Measurements from ENCODE around the gene CEP41.
A peak's percentile ranks its signal among the peaks of the same experiment; 100 is the strongest.

Gene CEP41

GRCh38 chr7:130394421-130395195, 46.2 kb downstream of the CEP41 start:
- Histone ChIP-seq H3K9ac (ENCODE audit: low read length in 5 of 5) (peak overlapping the region in 1 of 5 donors; percentile 18), H3K27me3 (ENCODE audit: control insufficient read depth in 5 of 5, insufficient read depth in 4 of 5, low read length in 5 of 5) (no peaks in the 10 kb centered on the region)

DNA sequence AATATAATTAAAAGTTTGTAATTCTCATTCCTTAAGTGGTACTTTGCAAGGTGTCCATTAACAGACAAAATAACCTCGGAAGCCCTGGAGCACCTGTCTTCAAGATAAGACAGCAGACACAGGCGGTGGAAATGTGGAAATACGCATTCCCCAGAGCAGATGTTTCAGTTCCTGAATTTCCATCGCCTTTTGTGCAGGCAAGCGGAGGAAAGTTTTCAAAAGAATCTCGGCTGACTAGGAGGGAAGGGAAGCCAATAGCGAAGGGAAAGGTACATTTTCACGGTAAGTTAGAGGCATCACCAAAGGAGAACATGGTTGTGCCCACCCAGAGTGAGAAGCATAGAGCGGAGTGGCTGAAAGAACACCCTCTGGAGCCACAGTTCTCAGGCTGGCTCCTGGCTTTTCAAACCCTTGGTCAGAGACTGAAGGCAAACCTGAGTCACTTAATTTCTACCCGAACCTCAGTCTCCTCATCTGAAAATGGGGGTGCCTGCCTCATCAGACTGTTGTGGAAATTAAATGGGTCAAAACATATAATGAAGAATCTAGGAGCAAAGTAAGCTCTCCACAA, 46.9 kb downstream of the CEP41 start:
- Histone ChIP-seq H3K36me3 (ENCODE audit: control insufficient read depth in 5 of 5, insufficient read depth in 5 of 5, low read length in 5 of 5) (no peaks in the 10 kb centered on the region), H3K9me3 (ENCODE audit: control insufficient read depth in 5 of 5, low read length in 5 of 5) (no peaks in the 10 kb centered on the region), H3K4me1 (ENCODE audit: control insufficient read depth in 5 of 5, insufficient read depth in 5 of 5, low read length in 5 of 5) (peaks cover 0 to 72% (median 60%) of the 10 kb centered on the region in 5 donors), H3K4me3 (ENCODE audit: low read depth in 1 of 5, low read length in 5 of 5) (no peak overlapping the region), H3K27ac (ENCODE audit: low read depth, low read length) (peak overlapping the region; percentile 98), H3K27me3 (ENCODE audit: control insufficient read depth in 5 of 5, insufficient read depth in 4 of 5, low read length in 5 of 5) (no peaks in the 10 kb centered on the region), H3K9ac (ENCODE audit: low read length in 5 of 5) (peak overlapping the region in 1 of 5 donors; percentile 8)

More at GRCh38 chr7:130394421-130395195, 46.2 kb downstream of the CEP41 start:
- Histone ChIP-seq H3K27ac (ENCODE audit: low read depth, low read length) (peak overlapping the region; percentile 98), H3K4me1 (ENCODE audit: control insufficient read depth in 5 of 5, insufficient read depth in 5 of 5, low read length in 5 of 5) (peaks cover 0 to 79% (median 67%) of the 10 kb centered on the region in 5 donors), H3K4me3 (ENCODE audit: low read depth in 1 of 5, low read length in 5 of 5) (no peak overlapping the region), H3K36me3 (ENCODE audit: control insufficient read depth in 5 of 5, insufficient read depth in 5 of 5, low read length in 5 of 5) (no peaks in the 10 kb centered on the region), H3K9me3 (ENCODE audit: control insufficient read depth in 5 of 5, low read length in 5 of 5) (no peaks in the 10 kb centered on the region)

DNA sequence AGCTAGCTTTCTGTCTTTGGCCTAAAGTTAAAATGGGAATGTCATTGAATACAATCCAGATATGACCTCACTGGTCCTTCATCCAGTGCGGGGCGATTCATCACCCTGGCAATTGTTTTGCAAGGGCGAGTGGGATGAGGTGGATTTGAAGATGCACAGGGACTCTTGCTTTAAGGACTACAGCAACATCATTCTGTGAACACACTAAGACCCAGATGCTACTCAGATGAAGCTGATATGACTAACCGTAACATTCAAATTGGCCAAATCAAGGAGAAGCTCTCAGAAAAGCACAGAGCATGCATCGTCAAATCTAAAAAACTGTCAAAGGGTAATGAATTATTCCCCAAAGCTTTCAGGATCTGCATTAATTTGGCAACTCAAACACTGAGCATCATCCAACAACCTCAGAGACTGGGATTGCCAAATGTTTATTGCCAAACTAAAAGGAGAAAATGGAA, 47.7 kb downstream of the CEP41 start:
- H3K9ac ChIP-seq (ENCODE audit: low read length in 5 of 5), result peak overlapping the region in 2 of 5 donors; percentile 56 to 62
- no peaks in the 10 kb centered on the region for H3K9me3 ChIP-seq (ENCODE audit: control insufficient read depth in 5 of 5, low read length in 5 of 5)
- peak overlapping the region; percentile 98 for H3K27ac ChIP-seq (ENCODE audit: low read depth, low read length)
- H3K27me3 ChIP-seq (ENCODE audit: control insufficient read depth in 5 of 5, insufficient read depth in 4 of 5, low read length in 5 of 5), result no peaks in the 10 kb centered on the region
- no peak overlapping the region for H3K4me3 ChIP-seq (ENCODE audit: low read depth in 1 of 5, low read length in 5 of 5)
- H3K4me1 ChIP-seq (ENCODE audit: control insufficient read depth in 5 of 5, insufficient read depth in 5 of 5, low read length in 5 of 5), result peaks cover 0 to 67% (median 53%) of the 10 kb centered on the region in 5 donors
- no peaks in the 10 kb centered on the region for H3K36me3 ChIP-seq (ENCODE audit: control insufficient read depth in 5 of 5, insufficient read depth in 5 of 5, low read length in 5 of 5)

GRCh38 chr7:130390486-130390885, 50.3 kb downstream of the CEP41 start:
- no peaks in the 10 kb centered on the region for H3K9me3 ChIP-seq (ENCODE audit: control insufficient read depth in 5 of 5, low read length in 5 of 5)
- H3K27ac ChIP-seq (ENCODE audit: low read depth, low read length), result peak overlapping the region; percentile 79
- H3K27me3 ChIP-seq (ENCODE audit: control insufficient read depth in 5 of 5, insufficient read depth in 4 of 5, low read length in 5 of 5), result no peaks in the 10 kb centered on the region
- H3K4me3 ChIP-seq (ENCODE audit: low read depth in 1 of 5, low read length in 5 of 5), result no peak overlapping the region
- no peaks in the 10 kb centered on the region for H3K36me3 ChIP-seq (ENCODE audit: control insufficient read depth in 5 of 5, insufficient read depth in 5 of 5, low read length in 5 of 5)
- H3K9ac ChIP-seq (ENCODE audit: low read length in 5 of 5), result no peak overlapping the region
- H3K4me1 ChIP-seq (ENCODE audit: control insufficient read depth in 5 of 5, insufficient read depth in 5 of 5, low read length in 5 of 5), result peaks cover 2 to 64% (median 54%) of the 10 kb centered on the region in 5 donors

- H3K9ac ChIP-seq (ENCODE audit: low read length in 5 of 5), result no peak overlapping the region
- H3K27ac ChIP-seq (ENCODE audit: low read depth, low read length), result peak overlapping the region; percentile 83
- no peaks in the 10 kb centered on the region for H3K27me3 ChIP-seq (ENCODE audit: control insufficient read depth in 5 of 5, insufficient read depth in 4 of 5, low read length in 5 of 5)
- H3K4me3 ChIP-seq (ENCODE audit: low read depth in 1 of 5, low read length in 5 of 5), result peak overlapping the region in 1 of 5 donors; percentile 13
- H3K4me1 ChIP-seq (ENCODE audit: control insufficient read depth in 5 of 5, insufficient read depth in 5 of 5, low read length in 5 of 5), result peaks cover 2 to 52% (median 49%) of the 10 kb centered on the region in 5 donors
- H3K36me3 ChIP-seq (ENCODE audit: control insufficient read depth in 5 of 5, insufficient read depth in 5 of 5, low read length in 5 of 5), result no peaks in the 10 kb centered on the region
- no peaks in the 10 kb centered on the region for H3K9me3 ChIP-seq (ENCODE audit: control insufficient read depth in 5 of 5, low read length in 5 of 5)
Measured at GRCh38 chr7:130388671-130389070, 52.1 kb downstream of the CEP41 start.

GRCh38 chr7:130387628-130388403, 53.0 kb downstream of the CEP41 start:
- H3K27me3 ChIP-seq (ENCODE audit: control insufficient read depth in 5 of 5, insufficient read depth in 4 of 5, low read length in 5 of 5), result no peaks in the 10 kb centered on the region
- peaks cover 2 to 43% (median 42%) of the 10 kb centered on the region in 5 donors for H3K4me1 ChIP-seq (ENCODE audit: control insufficient read depth in 5 of 5, insufficient read depth in 5 of 5, low read length in 5 of 5)
- H3K4me3 ChIP-seq (ENCODE audit: low read depth in 1 of 5, low read length in 5 of 5), result no peak overlapping the region
- H3K27ac ChIP-seq (ENCODE audit: low read depth, low read length), result peak overlapping the region; percentile 83
- no peaks in the 10 kb centered on the region for H3K36me3 ChIP-seq (ENCODE audit: control insufficient read depth in 5 of 5, insufficient read depth in 5 of 5, low read length in 5 of 5)
- peak overlapping the region in 2 of 5 donors; percentile 0 to 58 for H3K9ac ChIP-seq (ENCODE audit: low read length in 5 of 5)
- H3K9me3 ChIP-seq (ENCODE audit: control insufficient read depth in 5 of 5, low read length in 5 of 5), result no peaks in the 10 kb centered on the region

GRCh38 chr7:130387306-130387627, 53.5 kb downstream of the CEP41 start:
- H3K9me3 ChIP-seq (ENCODE audit: control insufficient read depth in 5 of 5, low read length in 5 of 5), result no peaks in the 10 kb centered on the region
- no peaks in the 10 kb centered on the region for H3K27me3 ChIP-seq (ENCODE audit: control insufficient read depth in 5 of 5, insufficient read depth in 4 of 5, low read length in 5 of 5)
- H3K27ac ChIP-seq (ENCODE audit: low read depth, low read length), result peak overlapping the region; percentile 83
- no peak overlapping the region for H3K4me3 ChIP-seq (ENCODE audit: low read depth in 1 of 5, low read length in 5 of 5)
- H3K9ac ChIP-seq (ENCODE audit: low read length in 5 of 5), result peak overlapping the region in 3 of 5 donors; percentile 50 to 69 (median 58)
- H3K4me1 ChIP-seq (ENCODE audit: control insufficient read depth in 5 of 5, insufficient read depth in 5 of 5, low read length in 5 of 5), result peaks cover 2 to 38% (median 36%) of the 10 kb centered on the region in 5 donors
- H3K36me3 ChIP-seq (ENCODE audit: control insufficient read depth in 5 of 5, insufficient read depth in 5 of 5, low read length in 5 of 5), result no peaks in the 10 kb centered on the region

GRCh38 chr7:130386876-130387275, 53.9 kb downstream of the CEP41 start:
- Histone ChIP-seq H3K9me3 (ENCODE audit: control insufficient read depth in 5 of 5, low read length in 5 of 5) (no peaks in the 10 kb centered on the region), H3K27ac (ENCODE audit: low read depth, low read length) (peak overlapping the region; percentile 83), H3K36me3 (ENCODE audit: control insufficient read depth in 5 of 5, insufficient read depth in 5 of 5, low read length in 5 of 5) (no peaks in the 10 kb centered on the region), H3K4me1 (ENCODE audit: control insufficient read depth in 5 of 5, insufficient read depth in 5 of 5, low read length in 5 of 5) (peaks cover 2 to 36% (median 32%) of the 10 kb centered on the region in 5 donors), H3K9ac (ENCODE audit: low read length in 5 of 5) (peak overlapping the region in 3 of 5 donors; percentile 50 to 69 (median 58)), H3K4me3 (ENCODE audit: low read depth in 1 of 5, low read length in 5 of 5) (no peak overlapping the region), H3K27me3 (ENCODE audit: control insufficient read depth in 5 of 5, insufficient read depth in 4 of 5, low read length in 5 of 5) (no peaks in the 10 kb centered on the region)

DNA sequence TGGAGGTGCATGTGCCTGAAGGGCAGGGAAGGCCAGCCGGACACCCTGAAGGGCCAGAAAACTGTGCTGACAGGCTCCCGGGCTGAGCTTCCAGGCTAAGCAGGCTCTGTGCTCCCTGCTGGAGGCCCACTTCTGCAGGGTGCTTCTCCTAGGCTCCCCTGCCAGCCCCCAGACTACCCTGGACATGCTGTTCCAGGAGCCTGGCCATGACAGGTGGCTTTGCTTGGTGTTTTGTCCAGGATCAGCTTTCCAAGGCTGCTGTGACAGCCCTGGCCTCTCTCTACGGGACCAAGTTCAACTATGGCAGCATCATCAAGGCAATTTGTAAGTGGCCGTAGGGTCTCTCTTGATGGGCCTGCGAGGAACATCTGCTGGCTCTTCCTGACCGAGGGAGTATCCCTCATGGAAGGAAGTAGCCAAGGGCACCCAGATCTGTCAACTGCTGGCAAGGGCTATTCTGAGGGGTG, 55.2 kb downstream of the CEP41 start:
- H3K9me3 ChIP-seq (ENCODE audit: control insufficient read depth in 5 of 5, low read length in 5 of 5), result no peaks in the 10 kb centered on the region
- peaks cover 2 to 41% (median 29%) of the 10 kb centered on the region in 5 donors for H3K4me1 ChIP-seq (ENCODE audit: control insufficient read depth in 5 of 5, insufficient read depth in 5 of 5, low read length in 5 of 5)
- peak overlapping the region; percentile 83 for H3K27ac ChIP-seq (ENCODE audit: low read depth, low read length)
- H3K36me3 ChIP-seq (ENCODE audit: control insufficient read depth in 5 of 5, insufficient read depth in 5 of 5, low read length in 5 of 5), result no peaks in the 10 kb centered on the region
- no peak overlapping the region for H3K4me3 ChIP-seq (ENCODE audit: low read depth in 1 of 5, low read length in 5 of 5)
- H3K27me3 ChIP-seq (ENCODE audit: control insufficient read depth in 5 of 5, insufficient read depth in 4 of 5, low read length in 5 of 5), result no peaks in the 10 kb centered on the region
- H3K9ac ChIP-seq (ENCODE audit: low read length in 5 of 5), result no peak overlapping the region
